PC-3 (cell line): ENCODE measurements around the gene ATIC. TPM values are rescaled to one million over a fixed set of nuclear protein-coding genes. Genes with fewer than 3 reads are reported as not detected.

Experiments
- ATAC-seq: fragments of 200-7000 bp; cut with Tn5 transposase; 2 replicates; pipeline ENCODE4 v1.9.1; 2020; ENCODE audit warnings: mild to moderate bottlenecking, moderate library complexity
- BruUV-seq: library from RNA; stranded (reverse); fragments of 400-500 nt; replicated peaks from 2 replicates; lab custom pipeline; 2021; lab: Mats Ljungman, UMichigan
- CTCF ChIA-PET: fragments of 300-600 bp; sonication (Branson Sonifier 250); formaldehyde crosslinking; loops from one replicate; lab custom pipeline; 2022; ENCODE audit warnings: antibody characterized with exemption; lab: Charles Lee
- POLR2A ChIA-PET: fragments of 300-600 bp; sonication (Branson Sonifier 250); formaldehyde crosslinking; loops from one replicate; lab custom pipeline; 2022; ENCODE audit warnings: antibody characterized with exemption; ENCODE audit not compliant: unreplicated experiment; lab: Charles Lee
- DNase-seq: peaks from one replicate; pipeline ENCODE4 v3.0.0-alpha.2; 2015
- H2AFZ ChIP-seq: fragments of 300-600 bp; sonication (generic); 2 replicates; pipeline ENCODE4 v1.6.0; 2016; ENCODE audit warnings: antibody characterized with exemption, low read length
- H3F3A ChIP-seq: fragments of 300-600 bp; sonication (generic); one replicate; pipeline ENCODE4 v1.6.0; 2017; ENCODE audit warnings: antibody characterized with exemption, low read length, control low read depth, mild to moderate bottlenecking; ENCODE audit not compliant: unreplicated experiment
- H3K27ac ChIP-seq: fragments of 300-600 bp; sonication (generic); 2 replicates; pipeline ENCODE4 v1.5.1; 2016; ENCODE audit warnings: mild to moderate bottlenecking, low read length
- H3K27me3 ChIP-seq: fragments of 300-600 bp; sonication (generic); 2 replicates; pipeline ENCODE4 v1.6.1; 2016; ENCODE audit warnings: low read length, mixed read lengths
- H3K36me3 ChIP-seq: fragments of 300-600 bp; sonication (generic); 2 replicates; pipeline ENCODE4 v1.6.1; 2016; ENCODE audit warnings: low read depth, mixed run types, low read length, mixed read lengths
- H3K4me1 ChIP-seq: fragments of 300-600 bp; sonication (generic); 2 replicates; pipeline ENCODE4 v1.5.1; 2016; ENCODE audit warnings: low read length; ENCODE audit not compliant: insufficient read depth
- H3K4me2 ChIP-seq: fragments of 300-600 bp; sonication (generic); 2 replicates; pipeline ENCODE4 v1.6.0; 2016; ENCODE audit warnings: low read length
- H3K4me3 ChIP-seq: fragments of 300-600 bp; sonication (generic); 2 replicates; pipeline ENCODE4 v1.5.1; 2016; ENCODE audit warnings: mild to moderate bottlenecking, low read length, mixed read lengths
- H3K79me2 ChIP-seq: fragments of 300-600 bp; sonication (generic); 2 replicates; pipeline ENCODE4 v1.6.1; 2017; ENCODE audit warnings: low read length, mixed read lengths
- H3K9ac ChIP-seq: fragments of 300-600 bp; sonication (generic); 2 replicates; pipeline ENCODE4 v1.6.0; 2016; ENCODE audit warnings: mild to moderate bottlenecking, low read length
- H3K9me2 ChIP-seq: fragments of 300-600 bp; sonication (generic); replicated peaks from 2 replicates; pipeline ENCODE4 v1.6.1; 2016; ENCODE audit warnings: mixed run types, low read length, mixed read lengths
- H3K9me3 ChIP-seq: fragments of 300-600 bp; sonication (generic); 2 replicates; pipeline ENCODE4 v1.6.1; 2016; ENCODE audit warnings: low read length, mixed read lengths
- H4K20me1 ChIP-seq: fragments of 300-600 bp; sonication (generic); 2 replicates; pipeline ENCODE4 v1.6.1; 2016; ENCODE audit warnings: low read length, mixed read lengths
- EZH2 ChIP-seq: fragments of 300-600 bp; sonication (generic); IDR thresholded peaks from one replicate; pipeline ENCODE4 v1.6.1; 2017; ENCODE audit warnings: antibody characterized with exemption, mild to moderate bottlenecking, low read length; ENCODE audit not compliant: unreplicated experiment
- EZH2phosphoT487 ChIP-seq: fragments of 300-600 bp; sonication (generic); IDR thresholded peaks from 2 replicates; pipeline ENCODE4 v1.6.1; 2018; ENCODE audit warnings: mild to moderate bottlenecking, antibody characterized with exemption, low read length, borderline replicate concordance
- intact Hi-C: fragments of 100-400 bp; cut with micrococcal nuclease; formaldehyde crosslinking; loops from 2 replicates; pipeline ENCODE4 v1.9.0; 2023
- total RNA-seq: library from RNA; depleted of rRNA; stranded (reverse); fragments of >200 nt; gene quantifications from 2 replicates; pipeline ENCODE4 v1.2.3, GENCODE V29; 2014
- TF ChIP-seq, protein P1 (sequence below): fragments of 300-600 bp; sonication (generic); conservative IDR thresholded peaks from 2 replicates; pipeline ENCODE4 v1.5.1; 2017; ENCODE audit warnings: antibody characterized with exemption, low read depth, mild to moderate bottlenecking, low read length

The ATIC gene
- total RNA-seq, 1 experiment from 2014 or later = 41.7 TPM

DNA sequence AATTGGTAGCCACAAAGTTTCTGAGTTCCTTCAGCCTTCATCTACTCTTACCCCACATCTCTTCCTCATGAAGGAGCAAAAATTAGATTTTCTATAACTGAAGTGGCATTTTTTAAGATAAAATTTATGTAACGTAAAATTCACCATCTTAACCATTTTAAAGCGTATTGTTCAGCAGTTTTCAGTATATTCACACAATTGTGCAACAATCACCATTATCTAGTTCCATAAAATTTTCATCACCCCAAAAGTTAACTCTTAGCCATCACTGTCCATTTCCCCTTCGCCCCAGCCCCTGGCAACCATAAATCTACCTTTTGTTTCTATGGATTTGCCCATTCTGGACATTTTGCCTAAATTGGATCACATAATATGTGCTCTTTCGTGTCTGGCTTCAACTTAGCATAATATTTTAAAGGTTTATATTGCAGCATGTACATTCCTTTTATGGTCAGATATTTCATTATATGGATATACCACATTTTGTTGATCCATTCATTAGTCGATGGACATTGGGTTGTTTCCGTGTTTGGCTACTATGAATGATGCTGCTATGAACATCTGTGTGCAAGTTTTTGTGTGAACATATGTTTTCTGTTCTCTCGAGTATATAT, 44.6 kb downstream of the ATIC start:
- TF ChIP-seq, protein P1, sequence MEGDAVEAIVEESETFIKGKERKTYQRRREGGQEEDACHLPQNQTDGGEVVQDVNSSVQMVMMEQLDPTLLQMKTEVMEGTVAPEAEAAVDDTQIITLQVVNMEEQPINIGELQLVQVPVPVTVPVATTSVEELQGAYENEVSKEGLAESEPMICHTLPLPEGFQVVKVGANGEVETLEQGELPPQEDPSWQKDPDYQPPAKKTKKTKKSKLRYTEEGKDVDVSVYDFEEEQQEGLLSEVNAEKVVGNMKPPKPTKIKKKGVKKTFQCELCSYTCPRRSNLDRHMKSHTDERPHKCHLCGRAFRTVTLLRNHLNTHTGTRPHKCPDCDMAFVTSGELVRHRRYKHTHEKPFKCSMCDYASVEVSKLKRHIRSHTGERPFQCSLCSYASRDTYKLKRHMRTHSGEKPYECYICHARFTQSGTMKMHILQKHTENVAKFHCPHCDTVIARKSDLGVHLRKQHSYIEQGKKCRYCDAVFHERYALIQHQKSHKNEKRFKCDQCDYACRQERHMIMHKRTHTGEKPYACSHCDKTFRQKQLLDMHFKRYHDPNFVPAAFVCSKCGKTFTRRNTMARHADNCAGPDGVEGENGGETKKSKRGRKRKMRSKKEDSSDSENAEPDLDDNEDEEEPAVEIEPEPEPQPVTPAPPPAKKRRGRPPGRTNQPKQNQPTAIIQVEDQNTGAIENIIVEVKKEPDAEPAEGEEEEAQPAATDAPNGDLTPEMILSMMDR = no peak
- TF ChIP-seq EZH2 (no peak), EZH2phosphoT487 (no peak)
- no peaks in the 10 kb centered on the region for H3K9me2 ChIP-seq
- no peak overlapping the region for H3K4me2 ChIP-seq
- H3K4me3 ChIP-seq = no peak overlapping the region
- no peak overlapping the region for H2AFZ ChIP-seq
- DNase-seq = no peak
- POLR2A ChIA-PET = no interaction called here
- no peaks in the 10 kb centered on the region for H3K4me1 ChIP-seq
- no peaks in the 10 kb centered on the region for H3F3A ChIP-seq
- H3K9me3 ChIP-seq = no peaks in the 10 kb centered on the region
- no peaks in the 10 kb centered on the region for H3K27me3 ChIP-seq
- CTCF ChIA-PET = no interaction called here
- no peaks in the 10 kb centered on the region for H3K79me2 ChIP-seq
- no TSS peak for BruUV-seq
- H3K27ac ChIP-seq = no peak overlapping the region
- H4K20me1 ChIP-seq = no peaks in the 10 kb centered on the region
- intact Hi-C loops = no loop called here
- ATAC-seq = no peak
- H3K9ac ChIP-seq = no peak overlapping the region
- H3K36me3 ChIP-seq = peaks cover 10% of the 10 kb centered on the region

GRCh38 chr2:215356948-215357461, 45.1 kb downstream of the ATIC start:
- TF ChIP-seq EZH2phosphoT487 (no peak), EZH2 (no peak)
- TF ChIP-seq, protein P1 = no peak
- Histone ChIP-seq H4K20me1 (no peaks in the 10 kb centered on the region), H3K4me3 (no peak overlapping the region), H3F3A (no peaks in the 10 kb centered on the region), H2AFZ (no peak overlapping the region), H3K9me3 (no peaks in the 10 kb centered on the region), H3K36me3 (peaks cover 13% of the 10 kb centered on the region; the same call in 1 of the 2 replicates), H3K9ac (no peak overlapping the region), H3K9me2 (no peaks in the 10 kb centered on the region), H3K4me2 (no peak overlapping the region), H3K4me1 (no peaks in the 10 kb centered on the region), H3K27me3 (no peaks in the 10 kb centered on the region), H3K79me2 (no peaks in the 10 kb centered on the region), H3K27ac (no peak overlapping the region)
- DNase-seq = no peak
- ATAC-seq = no peak
- ChIA-PET POLR2A (no interaction called here), CTCF (no interaction called here)
- no TSS peak for BruUV-seq
- intact Hi-C loops = no loop called here

DNA sequence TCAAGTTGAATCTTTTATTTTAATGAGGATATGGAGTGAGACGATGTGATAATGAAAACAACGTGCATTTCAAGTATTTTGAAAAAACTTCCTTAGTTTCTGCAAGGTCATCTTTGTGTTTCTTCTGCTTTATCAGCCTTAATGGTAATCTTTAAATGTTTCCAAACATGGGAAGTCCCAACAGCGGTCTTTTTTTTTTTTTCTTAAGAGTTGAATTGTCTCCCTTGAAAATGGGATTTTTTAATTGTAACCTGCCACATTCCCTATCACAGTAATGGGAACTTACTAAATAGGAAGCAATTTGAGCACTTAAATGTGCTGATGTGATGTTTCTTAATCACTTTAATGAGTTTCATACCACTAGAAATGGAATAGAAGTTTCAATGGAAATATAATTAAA, 45.8 kb downstream of the ATIC start:
- BruUV-seq = no TSS peak
- DNase-seq = no peak
- ChIA-PET POLR2A (no interaction called here), CTCF (no interaction called here)
- Histone ChIP-seq H4K20me1 (no peaks in the 10 kb centered on the region), H3K4me1 (no peaks in the 10 kb centered on the region), H3K4me2 (no peak overlapping the region), H3K27ac (no peak overlapping the region), H3K79me2 (no peaks in the 10 kb centered on the region), H3K36me3 (peaks cover 18% of the 10 kb centered on the region; the same call in 1 of the 2 replicates), H3F3A (no peaks in the 10 kb centered on the region), H3K27me3 (no peaks in the 10 kb centered on the region), H3K9ac (no peak overlapping the region), H2AFZ (no peak overlapping the region), H3K9me3 (no peaks in the 10 kb centered on the region), H3K9me2 (no peaks in the 10 kb centered on the region), H3K4me3 (no peak overlapping the region)
- intact Hi-C loops = no loop called here
- TF ChIP-seq EZH2 (no peak), EZH2phosphoT487 (no peak)
- TF ChIP-seq, protein P1 = no peak
- no peak for ATAC-seq
